Trophoblast cell (in vitro differentiated cells and primary cell): ENCODE measurements around the gene RIT2.

ENCODE experiments used
- DNase-seq, 2 donors: peaks; one replicate each; pipeline ENCODE4 v3.0.0-alpha.2; 2016
- H2AFZ ChIP-seq: 2 replicates; pipeline ENCODE4 v1.6.1; 2013; ENCODE audit warnings: low read length, moderate library complexity, mild to moderate bottlenecking; ENCODE audit not compliant: insufficient read depth, poor library complexity
- H2AK5ac ChIP-seq: 2 replicates; pipeline ENCODE4 v1.6.1; 2013; ENCODE audit warnings: mild to moderate bottlenecking, low read length
- H2BK120ac ChIP-seq: 2 replicates; pipeline ENCODE4 v1.6.1; 2013; ENCODE audit warnings: low read length, mild to moderate bottlenecking, moderate library complexity; ENCODE audit not compliant: insufficient read depth, poor library complexity
- H2BK12ac ChIP-seq: 2 replicates; pipeline ENCODE4 v1.6.1; 2013; ENCODE audit warnings: mild to moderate bottlenecking, low read length, moderate library complexity
- H2BK5ac ChIP-seq: 2 replicates; pipeline ENCODE4 v1.6.1; 2013; ENCODE audit warnings: low read length, low read depth, moderate library complexity, mild to moderate bottlenecking; ENCODE audit not compliant: poor library complexity
- H3K14ac ChIP-seq: 2 replicates; pipeline ENCODE4 v1.6.1; 2013; ENCODE audit warnings: mild to moderate bottlenecking, low read length
- H3K18ac ChIP-seq: 2 replicates; pipeline ENCODE4 v1.6.1; 2013; ENCODE audit warnings: mild to moderate bottlenecking, low read length
- H3K23ac ChIP-seq: 2 replicates; pipeline ENCODE4 v1.6.1; 2013; ENCODE audit warnings: low read length
- H3K27ac ChIP-seq: 2 replicates; pipeline ENCODE4 v1.5.1; 2013; ENCODE audit warnings: low read depth, mild to moderate bottlenecking, inconsistent platforms, low read length, moderate library complexity
- H3K27me3 ChIP-seq: 2 replicates; pipeline ENCODE4 v1.6.1; 2013; ENCODE audit warnings: inconsistent platforms, mild to moderate bottlenecking, low read length, moderate library complexity; ENCODE audit not compliant: insufficient read depth
- H3K36me3 ChIP-seq, 2 experiments: 1 replicate in 1 of 2; 2 replicates in 1 of 2; pipeline ENCODE4 v1.6.1; 2013; ENCODE audit warnings: low read length in 2 of 2, mild to moderate bottlenecking in 2 of 2, moderate library complexity in 1 of 2; ENCODE audit not compliant: insufficient read depth in 2 of 2, control insufficient read depth in 1 of 2
- H3K4ac ChIP-seq: 2 replicates; pipeline ENCODE4 v1.6.1; 2013; ENCODE audit warnings: low read depth, mild to moderate bottlenecking, low read length, moderate library complexity
- H3K4me1 ChIP-seq, 2 experiments: 1 replicate in 1 of 2; 2 replicates in 1 of 2; pipeline ENCODE4 v1.6.1; 2013; ENCODE audit warnings: low read length in 2 of 2, mild to moderate bottlenecking in 2 of 2, moderate library complexity in 1 of 2; ENCODE audit not compliant: insufficient read depth in 2 of 2, control insufficient read depth in 1 of 2
- H3K4me2 ChIP-seq: 2 replicates; pipeline ENCODE4 v1.6.1; 2013; ENCODE audit warnings: inconsistent platforms, mild to moderate bottlenecking, low read length, moderate library complexity
- H3K4me3 ChIP-seq: 2 replicates; pipeline ENCODE4 v1.5.1; 2013; ENCODE audit warnings: mild to moderate bottlenecking, low read depth, low read length, inconsistent platforms
- H3K79me1 ChIP-seq: one replicate; pipeline ENCODE4 v1.6.1; 2013; ENCODE audit warnings: low read length
- H3K79me2 ChIP-seq: 2 replicates; pipeline ENCODE4 v1.6.1; 2013; ENCODE audit warnings: low read length, mild to moderate bottlenecking; ENCODE audit not compliant: control insufficient read depth, insufficient read depth, poor library complexity
- H3K9ac ChIP-seq: 2 replicates; pipeline ENCODE4 v1.6.1; 2013; ENCODE audit warnings: mild to moderate bottlenecking, low read length
- H3K9me3 ChIP-seq: 2 replicates; pipeline ENCODE4 v1.6.1; 2013; ENCODE audit warnings: low read depth, mild to moderate bottlenecking, control low read depth, inconsistent platforms, low read length; ENCODE audit not compliant: insufficient read depth
- H4K12ac ChIP-seq: 2 replicates; pipeline ENCODE4 v1.6.1; 2013; ENCODE audit warnings: low read depth, mild to moderate bottlenecking, low read length, moderate library complexity
- H4K8ac ChIP-seq: 2 replicates; pipeline ENCODE4 v1.6.1; 2013; ENCODE audit warnings: low read depth, mild to moderate bottlenecking, low read length, moderate library complexity
- H4K91ac ChIP-seq: one replicate; pipeline ENCODE4 v1.6.1; 2013; ENCODE audit warnings: low read depth, mild to moderate bottlenecking, low read length, moderate library complexity
- WGBS: extraction: QIAGEN DNeasy Blood & Tissue Kit; methylation state at CpG from one replicate; pipeline ENCODE4 v1.1.7; 2013; ENCODE audit warnings: missing lambda C conversion rate; ENCODE audit not compliant: insufficient read length, insufficient coverage; ENCODE audit errors: extremely low coverage; 5-methylcytosine and 5-hydroxymethylcytosine counted together

RIT2 gene

DNA sequence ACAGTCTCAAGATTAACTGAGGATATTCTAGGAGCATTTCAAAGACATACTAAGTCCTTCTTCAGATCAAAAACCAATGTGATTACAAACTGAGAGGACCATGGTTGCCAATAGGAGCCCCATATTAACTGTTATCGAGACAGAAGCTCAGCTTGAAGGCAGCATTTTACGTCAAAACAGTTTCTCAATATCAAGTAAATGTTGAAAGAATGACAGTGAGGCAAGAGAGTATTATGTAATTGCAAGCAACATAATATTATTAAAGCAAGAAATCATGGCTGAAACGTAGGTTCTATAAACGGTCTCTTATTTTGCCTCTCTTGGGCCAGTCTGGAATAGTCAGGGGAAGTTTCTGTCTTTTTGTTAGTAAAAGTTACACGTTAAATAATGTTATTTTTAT is 22.9 kb downstream of the RIT2 start:
- no peak for DNase-seq
- Histone ChIP-seq H3K23ac (no peak overlapping the region), H3K27me3 (no peaks in the 10 kb centered on the region), H2BK12ac (no peak overlapping the region), H3K36me3 (no peaks in the 10 kb centered on the region), H2AK5ac (no peak overlapping the region), H3K4me3 (no peak overlapping the region), H3K18ac (no peak overlapping the region), H3K4me2 (no peak overlapping the region), H3K4me1 (no peaks in the 10 kb centered on the region), H3K27ac (no peak overlapping the region), H3K79me1 (no peaks in the 10 kb centered on the region), H3K14ac (no peak overlapping the region), H4K91ac (no peak overlapping the region), H2AFZ (no peak overlapping the region), H2BK5ac (no peak overlapping the region), H2BK120ac (no peak overlapping the region), H4K12ac (no peak overlapping the region), H4K8ac (no peak overlapping the region), H3K79me2 (no peaks in the 10 kb centered on the region), H3K4ac (no peak overlapping the region), H3K9me3 (no peaks in the 10 kb centered on the region), H3K9ac (no peak overlapping the region)
- WGBS, result no CpG with 5 or more reads among the region's 5 CpGs

DNA sequence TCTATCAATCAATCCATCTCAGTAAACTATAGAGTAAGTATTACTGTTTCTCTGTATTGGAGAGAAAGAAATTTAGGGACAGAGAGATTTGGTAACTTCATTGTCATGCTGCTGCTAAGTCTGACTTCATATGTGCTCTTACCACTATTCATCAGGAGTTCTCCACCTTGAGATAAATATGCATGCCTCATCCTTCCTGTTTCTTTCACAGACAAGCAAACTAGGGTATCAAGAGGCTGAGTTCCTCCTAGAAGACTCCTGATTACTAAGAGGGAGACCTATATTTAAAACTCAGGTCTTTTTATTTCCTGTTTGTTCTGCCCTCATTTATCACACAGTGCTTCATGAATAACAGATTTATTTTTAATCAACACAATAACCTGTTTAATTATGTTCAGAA is 34.1 kb downstream of the RIT2 start:
- H3K27me3 ChIP-seq, result no peaks in the 10 kb centered on the region
- H3K4me3 ChIP-seq, result no peak overlapping the region
- no peak for DNase-seq
- H3K79me1 ChIP-seq, result no peaks in the 10 kb centered on the region
- H3K4me1 ChIP-seq, result peaks cover 0 to 2% of the 10 kb centered on the region in 2 experiments
- H4K12ac ChIP-seq, result no peak overlapping the region
- no peak overlapping the region for H3K23ac ChIP-seq
- no peak overlapping the region for H2BK12ac ChIP-seq
- H3K4ac ChIP-seq, result no peak overlapping the region
- H3K18ac ChIP-seq, result no peak overlapping the region
- no peaks in the 10 kb centered on the region for H3K9me3 ChIP-seq
- H3K4me2 ChIP-seq, result no peak overlapping the region
- no peak overlapping the region for H3K27ac ChIP-seq
- H3K79me2 ChIP-seq, result no peaks in the 10 kb centered on the region
- H2BK120ac ChIP-seq, result no peak overlapping the region
- no peak overlapping the region for H2BK5ac ChIP-seq
- no peak overlapping the region for H2AFZ ChIP-seq
- H4K8ac ChIP-seq, result no peak overlapping the region
- no peak overlapping the region for H2AK5ac ChIP-seq
- no peaks in the 10 kb centered on the region for H3K36me3 ChIP-seq
- H3K9ac ChIP-seq, result no peak overlapping the region
- H4K91ac ChIP-seq, result no peak overlapping the region
- no peak overlapping the region for H3K14ac ChIP-seq

DNA sequence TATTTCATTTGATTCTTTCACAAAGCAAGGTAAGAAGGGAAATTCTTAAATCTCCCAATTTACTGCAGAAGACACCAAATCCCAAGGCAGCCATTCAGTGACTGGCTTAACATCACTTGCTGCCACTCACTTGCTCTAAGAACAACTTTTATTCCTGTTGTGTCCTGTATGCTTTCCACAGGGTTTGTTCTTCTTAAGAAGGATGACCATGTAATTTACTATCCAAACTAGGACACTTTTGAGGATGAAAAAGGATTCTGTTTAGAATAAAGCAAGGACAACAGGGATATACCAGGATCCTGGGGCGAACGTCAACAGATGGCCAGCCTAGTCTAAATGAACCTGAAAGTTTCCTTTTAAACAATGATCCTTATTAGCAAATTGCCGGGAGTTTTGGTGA is 34.8 kb downstream of the RIT2 start:
- H2BK5ac ChIP-seq, result no peak overlapping the region
- H3K79me2 ChIP-seq, result no peaks in the 10 kb centered on the region
- H4K91ac ChIP-seq, result no peak overlapping the region
- H3K23ac ChIP-seq, result no peak overlapping the region
- no peak overlapping the region for H2BK120ac ChIP-seq
- no peak overlapping the region for H2BK12ac ChIP-seq
- H3K79me1 ChIP-seq, result no peaks in the 10 kb centered on the region
- H4K12ac ChIP-seq, result no peak overlapping the region
- no peaks in the 10 kb centered on the region for H3K9me3 ChIP-seq
- no CpG with 5 or more reads among the region's 3 CpGs for WGBS
- H3K4me1 ChIP-seq, result peaks cover 0 to 2% of the 10 kb centered on the region in 2 experiments
- no peak overlapping the region for H3K27ac ChIP-seq
- H3K4ac ChIP-seq, result no peak overlapping the region
- no peak overlapping the region for H3K14ac ChIP-seq
- H2AK5ac ChIP-seq, result no peak overlapping the region
- no peak overlapping the region for H2AFZ ChIP-seq
- H3K4me3 ChIP-seq, result no peak overlapping the region
- no peak for DNase-seq
- H4K8ac ChIP-seq, result no peak overlapping the region
- no peaks in the 10 kb centered on the region for H3K36me3 ChIP-seq
- no peak overlapping the region for H3K4me2 ChIP-seq
- H3K18ac ChIP-seq, result no peak overlapping the region
- no peaks in the 10 kb centered on the region for H3K27me3 ChIP-seq
- H3K9ac ChIP-seq, result no peak overlapping the region

DNA sequence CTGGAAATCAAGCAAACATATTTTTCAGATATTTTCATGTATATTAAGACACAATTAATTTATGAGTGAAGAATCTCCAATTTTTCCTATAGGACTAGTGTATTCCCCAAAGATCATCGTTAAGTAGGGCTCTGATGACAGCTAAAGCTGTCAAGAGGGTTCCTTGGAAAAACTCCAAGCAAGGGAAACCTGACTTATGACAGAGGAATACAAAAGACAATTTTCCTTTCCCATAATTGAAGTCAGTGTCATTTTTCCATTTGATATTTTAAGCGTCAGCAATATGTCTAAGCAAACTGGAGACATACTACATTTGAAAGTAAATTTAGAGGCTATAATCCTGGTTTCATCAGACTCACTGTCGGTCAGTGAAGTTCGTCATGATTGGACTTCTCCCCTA is 36.1 kb downstream of the RIT2 start:
- no peaks in the 10 kb centered on the region for H3K79me2 ChIP-seq
- H3K79me1 ChIP-seq, result no peaks in the 10 kb centered on the region
- H4K8ac ChIP-seq, result no peak overlapping the region
- H3K9me3 ChIP-seq, result no peaks in the 10 kb centered on the region
- no peak overlapping the region for H4K91ac ChIP-seq
- H3K4me3 ChIP-seq, result no peak overlapping the region
- no peak for DNase-seq
- no peak overlapping the region for H3K14ac ChIP-seq
- no peaks in the 10 kb centered on the region for H3K36me3 ChIP-seq
- peaks cover 0 to 2% of the 10 kb centered on the region in 2 experiments for H3K4me1 ChIP-seq
- no peaks in the 10 kb centered on the region for H3K27me3 ChIP-seq
- no peak overlapping the region for H2BK120ac ChIP-seq
- no peak overlapping the region for H3K18ac ChIP-seq
- no peak overlapping the region for H2BK5ac ChIP-seq
- no peak overlapping the region for H3K23ac ChIP-seq
- no peak overlapping the region for H2AFZ ChIP-seq
- no peak overlapping the region for H4K12ac ChIP-seq
- no peak overlapping the region for H3K4ac ChIP-seq
- H2BK12ac ChIP-seq, result no peak overlapping the region
- no peak overlapping the region for H3K9ac ChIP-seq
- no CpG with 5 or more reads among the region's 4 CpGs for WGBS
- no peak overlapping the region for H3K4me2 ChIP-seq
- H3K27ac ChIP-seq, result no peak overlapping the region
- H2AK5ac ChIP-seq, result no peak overlapping the region
